ENCODE measurements around the gene CD160. TPM values are rescaled to one million over a fixed set of nuclear protein-coding genes. Genes with fewer than 3 reads are reported as not detected.

Gene CD160
- total RNA-seq, 1 donor from 2014 or later, result not detected

- H3K36me3 Mint-ChIP-seq, result peaks cover 5% of the 10 kb centered on the region
- peaks cover 3% of the 10 kb centered on the region for H3K27me3 Mint-ChIP-seq
- no peak for TF ChIP-seq CTCF (conservative IDR thresholded peaks at IDR 0.05)
- no peak overlapping the region for H3K27ac Mint-ChIP-seq
- DNase-seq (ENCODE audit: extremely low spot score, unreplicated experiment), result no peak
- no peak overlapping the region for H3K4me3 Mint-ChIP-seq
- H3K9me3 Mint-ChIP-seq, result no peaks in the 10 kb centered on the region
- H3K4me1 Mint-ChIP-seq (ENCODE audit: unreplicated experiment), result no peaks in the 10 kb centered on the region
Measured at GRCh38 chr1:145689922-145690321, 29.4 kb upstream of the CD160 start.

- DNase-seq (ENCODE audit: extremely low spot score, unreplicated experiment), result no peak
- Mint-ChIP-seq H3K36me3 (peaks cover 5% of the 10 kb centered on the region), H3K4me1 (ENCODE audit: unreplicated experiment) (no peaks in the 10 kb centered on the region), H3K27ac (no peak overlapping the region), H3K9me3 (no peaks in the 10 kb centered on the region), H3K27me3 (peaks cover 3% of the 10 kb centered on the region), H3K4me3 (no peak overlapping the region)
- no peak for TF ChIP-seq CTCF (conservative IDR thresholded peaks at IDR 0.05)
Measured at GRCh38 chr1:145690587-145691558, 28.4 kb upstream of the CD160 start.

- H3K4me1 Mint-ChIP-seq (ENCODE audit: unreplicated experiment), result no peaks in the 10 kb centered on the region
- H3K4me3 Mint-ChIP-seq, result no peak overlapping the region
- H3K27me3 Mint-ChIP-seq, result peaks cover 3% of the 10 kb centered on the region
- DNase-seq (ENCODE audit: extremely low spot score, unreplicated experiment), result no peak
- H3K36me3 Mint-ChIP-seq, result peaks cover 5% of the 10 kb centered on the region
- no peak overlapping the region for H3K27ac Mint-ChIP-seq
- no peaks in the 10 kb centered on the region for H3K9me3 Mint-ChIP-seq
- TF ChIP-seq CTCF (conservative IDR thresholded peaks at IDR 0.05), result no peak
Measured at GRCh38 chr1:145692785-145693443, 26.4 kb upstream of the CD160 start.

GRCh38 chr1:145695821-145696629 lies 23.3 kb upstream of the CD160 start:
- Mint-ChIP-seq H3K4me3 (no peak overlapping the region), H3K9me3 (no peaks in the 10 kb centered on the region), H3K4me1 (ENCODE audit: unreplicated experiment) (no peaks in the 10 kb centered on the region), H3K36me3 (no peaks in the 10 kb centered on the region), H3K27ac (no peak overlapping the region), H3K27me3 (peaks cover 13% of the 10 kb centered on the region)
- no peak for DNase-seq (ENCODE audit: extremely low spot score, unreplicated experiment)
- TF ChIP-seq CTCF (conservative IDR thresholded peaks at IDR 0.05), result no peak

- Mint-ChIP-seq H3K4me3 (no peak overlapping the region), H3K27me3 (peaks cover 13% of the 10 kb centered on the region), H3K9me3 (no peaks in the 10 kb centered on the region), H3K27ac (no peak overlapping the region), H3K4me1 (ENCODE audit: unreplicated experiment) (no peaks in the 10 kb centered on the region), H3K36me3 (no peaks in the 10 kb centered on the region)
- DNase-seq (ENCODE audit: extremely low spot score, unreplicated experiment), result no peak
- TF ChIP-seq CTCF (conservative IDR thresholded peaks at IDR 0.05), result no peak
Measured at GRCh38 chr1:145696630-145696960, 22.7 kb upstream of the CD160 start.

Data from type B pancreatic cell (in vitro differentiated cells).